ENCODE measurements around the gene TSPAN19.

DNA sequence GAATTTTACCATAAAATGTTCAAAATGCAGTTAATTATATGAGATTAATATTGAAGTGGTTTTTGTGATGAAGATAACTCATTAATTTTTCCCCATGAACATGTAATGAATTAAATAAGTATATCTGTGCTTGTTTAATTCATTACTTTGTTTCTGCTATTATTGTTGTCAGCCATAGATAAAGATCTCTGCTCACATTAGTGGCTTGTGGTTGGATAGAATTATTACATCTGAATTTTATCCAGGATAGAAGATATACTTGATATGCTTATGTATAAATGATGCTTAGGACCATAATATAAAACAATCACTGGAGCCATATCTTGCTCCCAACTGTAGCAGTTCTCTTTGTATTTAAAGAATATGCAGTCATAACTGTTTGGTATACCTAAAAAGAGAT is 18.5 kb downstream of the TSPAN19 start:
- TF ChIP-seq, protein P1, sequence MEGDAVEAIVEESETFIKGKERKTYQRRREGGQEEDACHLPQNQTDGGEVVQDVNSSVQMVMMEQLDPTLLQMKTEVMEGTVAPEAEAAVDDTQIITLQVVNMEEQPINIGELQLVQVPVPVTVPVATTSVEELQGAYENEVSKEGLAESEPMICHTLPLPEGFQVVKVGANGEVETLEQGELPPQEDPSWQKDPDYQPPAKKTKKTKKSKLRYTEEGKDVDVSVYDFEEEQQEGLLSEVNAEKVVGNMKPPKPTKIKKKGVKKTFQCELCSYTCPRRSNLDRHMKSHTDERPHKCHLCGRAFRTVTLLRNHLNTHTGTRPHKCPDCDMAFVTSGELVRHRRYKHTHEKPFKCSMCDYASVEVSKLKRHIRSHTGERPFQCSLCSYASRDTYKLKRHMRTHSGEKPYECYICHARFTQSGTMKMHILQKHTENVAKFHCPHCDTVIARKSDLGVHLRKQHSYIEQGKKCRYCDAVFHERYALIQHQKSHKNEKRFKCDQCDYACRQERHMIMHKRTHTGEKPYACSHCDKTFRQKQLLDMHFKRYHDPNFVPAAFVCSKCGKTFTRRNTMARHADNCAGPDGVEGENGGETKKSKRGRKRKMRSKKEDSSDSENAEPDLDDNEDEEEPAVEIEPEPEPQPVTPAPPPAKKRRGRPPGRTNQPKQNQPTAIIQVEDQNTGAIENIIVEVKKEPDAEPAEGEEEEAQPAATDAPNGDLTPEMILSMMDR (IDR thresholded peaks at IDR 0.05) = no peak
- no peak for TF ChIP-seq POLR2A (IDR thresholded peaks at IDR 0.05)

All from right lobe of liver (tissue), 4 donors.